Testis (tissue), 2 donors: ENCODE data around the gene TXNDC5.

Experiments used
- POLR2A ChIP-seq: fragments of 450-650 bp; IDR thresholded peaks from one replicate; pipeline ENCODE4 v1.6.1; 2017; ENCODE audit warnings: antibody characterized with exemption, mild to moderate bottlenecking, moderate library complexity
- TF ChIP-seq, protein P1 (sequence below), 3 experiments: fragments of 450-650 bp in 2 of 3; fragments of 200-600 bp in 1 of 3; sonication (generic) in 1 of 3; IDR thresholded peaks; one replicate each; pipeline ENCODE4 v1.5.1; 2016 to 2019; ENCODE audit warnings: antibody characterized with exemption in 3 of 3, mild to moderate bottlenecking in 2 of 3, moderate library complexity in 1 of 3

DNA sequence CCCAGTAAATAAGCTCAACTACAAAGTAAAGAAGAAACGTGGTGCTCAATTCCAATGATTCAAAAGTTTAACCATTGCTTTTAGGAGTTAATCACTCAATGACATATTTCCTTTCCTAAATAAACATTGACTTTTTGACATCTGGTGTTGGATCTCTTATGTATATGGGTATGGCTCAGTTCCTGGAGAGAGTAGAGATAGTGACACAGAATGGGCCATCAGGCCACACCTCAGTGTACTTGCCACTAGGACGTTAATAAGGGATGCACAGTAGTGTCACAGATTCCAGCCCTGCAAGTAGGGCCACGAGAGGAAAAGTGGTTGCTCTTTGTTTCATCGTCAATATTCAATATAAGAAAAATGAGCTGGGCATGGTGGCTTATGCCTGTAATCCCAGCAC is 48.9 kb upstream of the TXNDC5 start:
- TF ChIP-seq, protein P1, sequence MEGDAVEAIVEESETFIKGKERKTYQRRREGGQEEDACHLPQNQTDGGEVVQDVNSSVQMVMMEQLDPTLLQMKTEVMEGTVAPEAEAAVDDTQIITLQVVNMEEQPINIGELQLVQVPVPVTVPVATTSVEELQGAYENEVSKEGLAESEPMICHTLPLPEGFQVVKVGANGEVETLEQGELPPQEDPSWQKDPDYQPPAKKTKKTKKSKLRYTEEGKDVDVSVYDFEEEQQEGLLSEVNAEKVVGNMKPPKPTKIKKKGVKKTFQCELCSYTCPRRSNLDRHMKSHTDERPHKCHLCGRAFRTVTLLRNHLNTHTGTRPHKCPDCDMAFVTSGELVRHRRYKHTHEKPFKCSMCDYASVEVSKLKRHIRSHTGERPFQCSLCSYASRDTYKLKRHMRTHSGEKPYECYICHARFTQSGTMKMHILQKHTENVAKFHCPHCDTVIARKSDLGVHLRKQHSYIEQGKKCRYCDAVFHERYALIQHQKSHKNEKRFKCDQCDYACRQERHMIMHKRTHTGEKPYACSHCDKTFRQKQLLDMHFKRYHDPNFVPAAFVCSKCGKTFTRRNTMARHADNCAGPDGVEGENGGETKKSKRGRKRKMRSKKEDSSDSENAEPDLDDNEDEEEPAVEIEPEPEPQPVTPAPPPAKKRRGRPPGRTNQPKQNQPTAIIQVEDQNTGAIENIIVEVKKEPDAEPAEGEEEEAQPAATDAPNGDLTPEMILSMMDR (IDR thresholded peaks at IDR 0.05) = no peak
- TF ChIP-seq POLR2A = no peak
